RWPE2 (cell line): ENCODE data around the gene TAF10.

Source experiments
- ATAC-seq: fragments of 200-7000 bp; cut with Tn5 transposase; 3 replicates; pipeline ENCODE4 v1.9.1; 2021; ENCODE audit warnings: low read depth
- DNase-seq: peaks from one replicate; pipeline ENCODE4 v3.0.0-alpha.2; 2020; ENCODE audit warnings: low spot score
- H3K27ac ChIP-seq: fragments of 450-650 bp; 2 replicates; pipeline ENCODE4 v1.5.1; 2017; ENCODE audit warnings: mild to moderate bottlenecking; ENCODE audit not compliant: poor library complexity, severe bottlenecking
- H3K27me3 ChIP-seq: fragments of 250-450 bp; sonication (Bioruptor Pico); 2 replicates; pipeline ENCODE4 v1.5.1; 2021; ENCODE audit warnings: mild to moderate bottlenecking, moderate library complexity; ENCODE audit not compliant: insufficient read depth, poor library complexity, severe bottlenecking
- H3K36me3 ChIP-seq: fragments of 250-450 bp; sonication (Bioruptor Pico); 2 replicates; pipeline ENCODE4 v1.5.1; 2020; ENCODE audit warnings: low read depth, mild to moderate bottlenecking, moderate library complexity
- H3K4me1 ChIP-seq: fragments of 250-450 bp; sonication (Bioruptor Pico); 2 replicates; pipeline ENCODE4 v1.5.1; 2021; ENCODE audit warnings: mild to moderate bottlenecking, moderate library complexity; ENCODE audit not compliant: insufficient read depth, poor library complexity, severe bottlenecking
- H3K4me3 ChIP-seq: fragments of 250-450 bp; sonication (Bioruptor Pico); 2 replicates; pipeline ENCODE4 v1.5.1; 2021; ENCODE audit warnings: mild to moderate bottlenecking, moderate library complexity; ENCODE audit not compliant: severe bottlenecking
- H3K9me3 ChIP-seq: fragments of 250-450 bp; sonication (Bioruptor Pico); 2 replicates; pipeline ENCODE4 v1.5.1; 2021; ENCODE audit warnings: mild to moderate bottlenecking, moderate library complexity; ENCODE audit not compliant: severe bottlenecking
- CTCF ChIP-seq: fragments of 450-650 bp; IDR thresholded peaks from one replicate; pipeline ENCODE4 v1.5.1; 2017; ENCODE audit warnings: mild to moderate bottlenecking, moderate library complexity; ENCODE audit not compliant: poor library complexity, severe bottlenecking

Gene TAF10

GRCh38 chr11:6608726-6609501 is 3.1 kb downstream of the TAF10 start:
- H3K36me3 ChIP-seq, result peaks cover 61% of the 10 kb centered on the region
- DNase-seq (peak; percentile 24), ATAC-seq (no peak)
- no peak for TF ChIP-seq CTCF
- H3K4me1 ChIP-seq, result peaks cover 19% of the 10 kb centered on the region
- H3K27me3 ChIP-seq, result no peaks in the 10 kb centered on the region
- H3K4me3 ChIP-seq, result no peak overlapping the region
- no peaks in the 10 kb centered on the region for H3K9me3 ChIP-seq
- no peak overlapping the region for H3K27ac ChIP-seq

GRCh38 chr11:6608011-6608410 is 4.0 kb downstream of the TAF10 start:
- peaks cover 19% of the 10 kb centered on the region for H3K4me1 ChIP-seq
- H3K27ac ChIP-seq, result peak overlapping the region; percentile 86
- peak; percentile 25 for DNase-seq
- peaks cover 61% of the 10 kb centered on the region for H3K36me3 ChIP-seq
- no peaks in the 10 kb centered on the region for H3K9me3 ChIP-seq
- no peak for TF ChIP-seq CTCF
- H3K27me3 ChIP-seq, result no peaks in the 10 kb centered on the region
- no peak for ATAC-seq
- H3K4me3 ChIP-seq, result no peak overlapping the region

GRCh38 chr11:6607190-6607795 is 4.7 kb downstream of the TAF10 start:
- Histone ChIP-seq H3K27ac (peak overlapping the region; percentile 86), H3K4me3 (no peak overlapping the region), H3K36me3 (peaks cover 61% of the 10 kb centered on the region), H3K4me1 (peaks cover 19% of the 10 kb centered on the region), H3K27me3 (no peaks in the 10 kb centered on the region), H3K9me3 (no peaks in the 10 kb centered on the region)
- DNase-seq (no peak), ATAC-seq (no peak)
- no peak for TF ChIP-seq CTCF

GRCh38 chr11:6606471-6607189 is 5.4 kb downstream of the TAF10 start:
- DNase-seq, result peak; percentile 94
- no peaks in the 10 kb centered on the region for H3K27me3 ChIP-seq
- H3K9me3 ChIP-seq, result no peaks in the 10 kb centered on the region
- peak overlapping the region; percentile 86 for H3K27ac ChIP-seq
- peaks cover 65% of the 10 kb centered on the region for H3K36me3 ChIP-seq
- ATAC-seq, result peak; percentile 80
- H3K4me3 ChIP-seq, result no peak overlapping the region
- H3K4me1 ChIP-seq, result peaks cover 19% of the 10 kb centered on the region
- no peak for TF ChIP-seq CTCF
